Liver (tissue), 9 donors: ENCODE data around the gene CTXN1. TPM values are rescaled to one million over a fixed set of nuclear protein-coding genes. Genes with fewer than 3 reads are reported as not detected.

Experiments
- DNase-seq: peaks from one replicate; pipeline ENCODE4 v3.0.0-alpha.2; 2017; ENCODE audit warnings: low spot score
- H3K27ac ChIP-seq, 2 donors: one replicate each; pipeline ENCODE4 v1.7.0; 2013; ENCODE audit warnings: inconsistent platforms in 2 of 2, low read length in 2 of 2, control low read depth in 1 of 2, low read depth in 1 of 2, mild to moderate bottlenecking in 1 of 2
- H3K27me3 ChIP-seq, 4 donors: one replicate each; pipeline versions ENCODE4 v1.6.1 to v1.7.0; 2013; ENCODE audit warnings: low read length in 3 of 4, inconsistent platforms in 1 of 4, mild to moderate bottlenecking in 1 of 4, moderate library complexity in 1 of 4; ENCODE audit not compliant: control insufficient read depth in 4 of 4, insufficient read depth in 4 of 4
- H3K36me3 ChIP-seq, 4 donors: one replicate each; pipeline versions ENCODE4 v1.6.1 to v1.7.0; 2013; ENCODE audit warnings: low read length in 3 of 4, mild to moderate bottlenecking in 3 of 4, low read depth in 1 of 4, moderate library complexity in 1 of 4; ENCODE audit not compliant: control insufficient read depth in 4 of 4, insufficient read depth in 3 of 4
- H3K4me1 ChIP-seq, 4 donors: one replicate each; pipeline versions ENCODE4 v1.6.1 to v1.7.0; 2013; ENCODE audit warnings: low read length in 3 of 4, mild to moderate bottlenecking in 3 of 4, moderate library complexity in 1 of 4; ENCODE audit not compliant: control insufficient read depth in 4 of 4, insufficient read depth in 4 of 4
- H3K4me3 ChIP-seq, 3 donors: one replicate each; pipeline versions ENCODE4 v1.6.1 to v1.7.0; 2013; ENCODE audit warnings: low read length in 3 of 3, control low read depth in 1 of 3, low read depth in 1 of 3, mild to moderate bottlenecking in 1 of 3
- H3K9ac ChIP-seq, 2 donors: one replicate each; pipeline ENCODE4 v1.7.0; 2013; ENCODE audit warnings: low read length in 2 of 2, mild to moderate bottlenecking in 2 of 2, moderate library complexity in 2 of 2, control low read depth in 1 of 2, low read depth in 1 of 2
- H3K9me3 ChIP-seq, 4 donors: one replicate each; pipeline versions ENCODE4 v1.6.1 to v1.7.0; 2013; ENCODE audit warnings: low read length in 3 of 4; ENCODE audit not compliant: control insufficient read depth in 4 of 4
- ATF3 ChIP-seq: IDR thresholded peaks from 2 replicates; pipeline ENCODE4 v1.6.1; 2016; ENCODE audit warnings: antibody characterized with exemption
- CTCF ChIP-seq: fragments of 150-350 bp; IDR thresholded peaks from 2 replicates; pipeline ENCODE4 v1.5.1; 2017; ENCODE audit warnings: improper control_type of control experiment, low read depth, low read length; ENCODE audit not compliant: missing input control
- FOXA1 ChIP-seq: IDR thresholded peaks from 2 replicates; pipeline ENCODE4 v1.6.1; 2016; ENCODE audit warnings: antibody characterized with exemption
- FOXA2 ChIP-seq: IDR thresholded peaks from 2 replicates; pipeline ENCODE4 v1.6.1; 2016; ENCODE audit warnings: antibody characterized with exemption
- GABPA ChIP-seq, 2 donors: IDR thresholded peaks in 1 of 2; conservative IDR thresholded peaks in 1 of 2; 2 replicates each; pipeline ENCODE4 v1.6.1; 2016; ENCODE audit warnings: antibody characterized with exemption in 2 of 2, mild to moderate bottlenecking in 1 of 2, moderate library complexity in 1 of 2
- HNF4A ChIP-seq, 2 donors: conservative IDR thresholded peaks; 2 replicates each; pipeline ENCODE4 v1.6.1; 2016; ENCODE audit warnings: antibody characterized with exemption in 2 of 2, mild to moderate bottlenecking in 2 of 2
- HNF4G ChIP-seq: IDR thresholded peaks from 2 replicates; pipeline ENCODE4 v1.6.1; 2016; ENCODE audit warnings: antibody characterized with exemption
- MAX ChIP-seq: IDR thresholded peaks from 2 replicates; pipeline ENCODE4 v1.6.1; 2016; ENCODE audit warnings: antibody characterized with exemption
- NR2F2 ChIP-seq: IDR thresholded peaks from 2 replicates; pipeline ENCODE4 v1.6.1; 2016; ENCODE audit warnings: antibody characterized with exemption
- RAD21 ChIP-seq, 2 donors: IDR thresholded peaks; 2 replicates each; pipeline ENCODE4 v1.6.1; 2016; ENCODE audit warnings: antibody characterized with exemption in 2 of 2, mild to moderate bottlenecking in 2 of 2
- REST ChIP-seq: IDR thresholded peaks from 2 replicates; pipeline ENCODE4 v1.6.1; 2016; ENCODE audit warnings: antibody characterized with exemption, mild to moderate bottlenecking
- RXRA ChIP-seq, 2 donors: IDR thresholded peaks; 2 replicates each; pipeline ENCODE4 v1.6.1; 2017 to 2018; ENCODE audit warnings: antibody characterized with exemption in 2 of 2, mild to moderate bottlenecking in 1 of 2
- SP1 ChIP-seq: IDR thresholded peaks from 2 replicates; pipeline ENCODE4 v1.6.1; 2018; ENCODE audit warnings: antibody characterized with exemption, mild to moderate bottlenecking
- TAF1 ChIP-seq: conservative IDR thresholded peaks from 2 replicates; pipeline ENCODE4 v1.6.1; 2016; ENCODE audit warnings: antibody characterized with exemption, mild to moderate bottlenecking
- YY1 ChIP-seq: IDR thresholded peaks from 2 replicates; pipeline ENCODE4 v1.6.1; 2016; ENCODE audit warnings: antibody characterized with exemption, mild to moderate bottlenecking
- ZBTB33 ChIP-seq: IDR thresholded peaks from 2 replicates; pipeline ENCODE4 v1.6.1; 2016; ENCODE audit warnings: antibody characterized with exemption
- WGBS: extraction: QIAGEN DNeasy Blood & Tissue Kit; methylation state at CpG from one replicate; pipeline ENCODE4 v1.1.7; 2013; 5-methylcytosine and 5-hydroxymethylcytosine counted together
- polyA plus RNA-seq, 2 donors: library from polyadenylated mRNA; stranded (reverse) in 1 of 2; unstranded in 1 of 2; fragments of 200-250 nt in 1 of 2; fragments of >200 nt in 1 of 2; fragmentation: Nextera tagmentation in 1 of 2; extraction: Ambion mirVana in 1 of 2; gene quantifications; one replicate each; pipeline versions ENCODE4 v1.2.1 to v1.2.3, GENCODE V29; 2013 to 2015
- total RNA-seq, 2 donors: library from RNA; depleted of rRNA; stranded (reverse); fragments of >200 nt; gene quantifications; one replicate each; pipeline ENCODE4 v1.2.3, GENCODE V29; 2014
- donor health status: healthy.
- donor health status: healthy.
- donor health status: healthy.
- donor health status: healthy.
- donor health status: healthy.

The CTXN1 gene
- total and polyA plus RNA-seq, 4 donors: 0.07 to 0.14 (median 0.08) TPM; not detected in 1

- 89% methylated on average over 16 of the region's 16 CpGs for WGBS
- H3K9me3 ChIP-seq: no peaks in the 10 kb centered on the region
- no peak for DNase-seq
- H3K36me3 ChIP-seq: no peaks in the 10 kb centered on the region
- no peak overlapping the region for H3K4me3 ChIP-seq
- H3K27ac ChIP-seq: no peak overlapping the region
- H3K9ac ChIP-seq: no peak overlapping the region
- no peaks in the 10 kb centered on the region for H3K27me3 ChIP-seq
- peaks cover 0 to 13% (median 6%) of the 10 kb centered on the region in 4 donors for H3K4me1 ChIP-seq
- TF ChIP-seq YY1 (no peak), HNF4G (no peak), ATF3 (no peak), GABPA (IDR thresholded peaks at IDR 0.05 in 1 of 2, conservative IDR thresholded peaks at IDR 0.05 in 1 of 2) (no peak), RXRA (IDR thresholded peaks at IDR 0.05) (no peak), MAX (no peak), SP1 (no peak), REST (no peak), FOXA1 (no peak), RAD21 (IDR thresholded peaks at IDR 0.05) (no peak), FOXA2 (no peak), HNF4A (conservative IDR thresholded peaks at IDR 0.05) (no peak), TAF1 (no peak), ZBTB33 (no peak)
Measured at GRCh38 chr19:7887408-7888144, 38.4 kb downstream of the CTXN1 start.

GRCh38 chr19:7885818-7886217, 40.1 kb downstream of the CTXN1 start:
- Histone ChIP-seq H3K4me1 (peaks cover 0 to 13% (median 6%) of the 10 kb centered on the region in 4 donors), H3K9me3 (no peaks in the 10 kb centered on the region), H3K36me3 (no peaks in the 10 kb centered on the region), H3K27me3 (no peaks in the 10 kb centered on the region), H3K27ac (no peak overlapping the region), H3K4me3 (no peak overlapping the region), H3K9ac (no peak overlapping the region)
- TF ChIP-seq ATF3 (no peak), GABPA (IDR thresholded peaks at IDR 0.05 in 1 of 2, conservative IDR thresholded peaks at IDR 0.05 in 1 of 2) (no peak), YY1 (no peak), NR2F2 (no peak), ZBTB33 (no peak), REST (no peak), SP1 (no peak), HNF4A (conservative IDR thresholded peaks at IDR 0.05) (no peak), CTCF (no peak)
- WGBS: 92% methylated on average over 8 of the region's 8 CpGs
- no peak for DNase-seq
